ENCODE data around the gene PDE1C. TPM values are rescaled to one million over a fixed set of nuclear protein-coding genes. Genes with fewer than 3 reads are reported as not detected.

PDE1C gene
- total RNA-seq, 1 donor from 2014 or later: 12.2 TPM

DNA sequence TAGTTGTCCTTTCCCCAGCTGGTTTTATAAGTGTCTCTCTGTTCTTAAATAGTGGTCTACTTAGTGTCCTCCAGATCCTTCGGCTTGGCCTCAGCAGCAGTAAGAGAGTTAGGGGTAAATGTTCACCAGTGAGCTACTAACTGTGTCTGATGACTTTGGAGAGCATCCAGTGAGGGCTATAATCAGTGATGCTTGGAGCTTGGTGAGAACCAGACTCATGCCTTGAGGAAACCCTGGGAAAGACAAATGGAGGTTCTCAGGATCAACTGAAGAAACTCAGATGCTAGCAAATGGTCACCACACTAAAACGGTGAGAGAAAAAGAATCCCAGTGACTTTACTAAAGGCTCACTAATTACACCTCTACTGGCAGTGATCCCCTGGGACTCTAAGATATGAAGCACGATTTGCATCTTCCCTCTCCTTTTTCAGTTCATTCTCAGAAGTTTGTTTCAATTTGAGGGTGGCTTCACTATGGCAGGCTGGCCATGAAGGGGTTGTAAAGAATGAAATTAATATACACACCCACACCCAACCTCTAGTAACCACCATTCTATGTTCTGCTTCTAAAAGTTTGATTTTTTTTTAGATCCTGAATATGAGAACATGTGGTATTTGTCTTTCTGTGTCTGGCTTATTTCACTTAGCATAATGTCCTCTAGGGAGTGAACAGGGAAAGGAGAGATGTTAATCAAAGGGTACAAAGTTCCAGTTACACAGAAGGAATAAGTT, 177.9 kb downstream of the PDE1C start:
- no peak for DNase-seq (ENCODE audit: low spot score)

DNA sequence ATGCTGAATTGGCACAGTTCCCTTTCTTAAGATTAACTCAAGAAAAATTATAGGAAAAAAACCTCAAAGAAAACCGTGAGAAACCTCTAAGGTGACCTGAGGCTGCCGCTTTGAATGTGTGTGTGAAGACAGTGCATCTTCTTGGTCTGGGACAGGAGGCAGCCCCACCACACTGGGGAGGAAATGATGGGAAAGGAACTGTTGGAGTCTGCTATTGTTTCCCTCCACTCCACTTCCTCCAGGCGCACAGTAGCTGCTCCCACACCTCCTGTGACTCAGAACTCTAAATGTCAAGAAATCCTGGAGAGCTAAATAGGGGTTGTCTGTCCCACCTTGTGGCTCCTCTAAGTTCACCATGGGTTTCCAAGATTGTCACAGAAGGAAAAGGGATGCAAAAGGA, 179.4 kb downstream of the PDE1C start:
- DNase-seq (ENCODE audit: low spot score): no peak

DNA sequence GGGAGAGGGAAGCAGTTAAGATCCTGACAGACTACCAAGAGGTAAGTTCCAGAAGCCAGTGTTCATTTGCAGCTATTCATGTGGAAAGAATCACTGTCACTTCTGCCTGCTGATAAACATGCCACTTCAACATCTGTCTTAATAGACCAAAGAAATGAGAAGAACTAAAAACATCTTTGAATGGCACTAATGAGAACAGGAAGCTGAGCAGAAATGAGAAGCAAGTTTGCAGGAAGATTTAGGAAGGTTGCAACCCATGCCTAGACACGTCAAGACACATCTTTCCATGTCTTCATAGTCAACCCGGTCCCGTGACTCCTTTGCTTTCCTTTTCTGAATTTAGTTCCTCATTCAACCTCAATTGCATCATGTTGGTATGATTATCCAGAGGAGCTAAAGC, 180.0 kb downstream of the PDE1C start:
- DNase-seq (ENCODE audit: low spot score): no peak

DNA sequence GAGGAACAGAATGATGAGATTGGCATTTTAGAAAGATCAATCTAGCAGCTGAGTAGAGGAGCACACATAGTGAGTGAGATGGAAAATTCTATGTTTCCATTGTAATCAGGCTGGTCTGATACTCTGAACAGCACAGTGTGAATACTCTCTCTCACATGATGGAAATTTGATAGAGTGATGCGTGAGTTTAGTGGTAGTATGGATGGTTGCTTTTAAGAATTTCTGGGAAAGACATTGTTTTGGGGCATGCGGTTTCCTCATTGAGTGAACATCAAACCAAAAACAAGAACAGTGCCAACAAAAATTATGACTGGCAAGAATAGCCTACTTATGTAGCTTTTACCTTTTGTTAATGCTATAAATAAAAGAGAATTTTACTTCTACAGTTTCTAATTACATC, 183.2 kb downstream of the PDE1C start:
- DNase-seq (ENCODE audit: low spot score): no peak

DNA sequence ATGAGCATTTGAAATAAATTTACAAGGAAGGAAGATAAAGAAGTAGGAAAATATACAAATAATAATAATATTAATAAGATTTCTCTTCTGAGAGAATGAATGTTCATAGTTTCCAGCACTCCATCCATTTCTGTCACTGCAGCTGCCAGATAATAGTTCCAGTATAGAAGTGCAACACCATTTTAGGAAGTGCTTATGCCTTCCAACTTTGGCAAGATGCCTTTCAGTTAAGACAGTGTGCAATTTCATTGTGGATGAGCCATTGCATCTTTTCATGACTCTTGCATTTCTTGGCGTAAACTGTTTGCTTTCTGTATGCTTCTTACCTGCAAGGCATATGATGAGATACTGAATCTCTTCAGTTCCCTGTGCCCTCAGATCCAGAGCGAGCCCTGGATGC, 185.0 kb downstream of the PDE1C start:
- no peak for DNase-seq (ENCODE audit: low spot score)

DNA sequence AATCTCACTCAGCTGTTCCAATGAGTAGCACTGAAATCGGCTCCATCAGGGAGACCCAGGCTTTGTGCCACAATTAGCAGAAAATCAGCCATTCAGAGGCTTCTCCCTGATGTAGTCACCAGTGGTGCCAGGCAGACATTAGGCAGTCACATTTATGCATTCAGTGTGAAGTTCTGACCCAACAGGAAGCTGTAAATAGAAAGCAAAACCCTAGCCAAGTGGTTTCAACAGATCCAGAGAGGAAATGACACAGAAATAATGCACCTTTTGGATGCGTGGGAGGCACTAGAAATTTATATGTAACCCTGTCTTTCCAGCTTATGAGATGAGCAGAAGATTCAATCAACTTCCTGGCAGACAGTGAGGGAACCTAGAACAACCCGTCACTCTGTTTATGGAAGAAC, 186.4 kb downstream of the PDE1C start:
- no peak for DNase-seq (ENCODE audit: low spot score)

DNA sequence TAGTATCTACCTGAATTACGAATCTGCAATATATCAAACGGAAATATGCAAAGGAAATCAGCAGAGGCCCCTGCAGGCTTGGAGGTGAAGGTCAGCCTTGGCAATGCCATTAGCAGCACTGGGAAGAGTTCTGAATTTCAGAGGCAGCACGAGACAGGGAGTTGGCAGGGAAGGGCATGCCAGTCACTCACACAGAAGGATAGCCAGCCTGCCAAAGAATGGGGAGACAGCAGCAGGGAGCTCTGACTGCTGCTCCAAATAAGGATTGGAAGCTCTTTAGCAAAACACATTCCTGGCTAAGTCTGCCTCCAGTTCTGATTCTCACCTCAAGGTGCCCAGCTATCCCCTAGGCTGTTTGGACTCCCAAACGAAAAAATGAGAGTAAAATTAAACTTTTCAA, 188.0 kb downstream of the PDE1C start:
- DNase-seq (ENCODE audit: low spot score): no peak

DNA sequence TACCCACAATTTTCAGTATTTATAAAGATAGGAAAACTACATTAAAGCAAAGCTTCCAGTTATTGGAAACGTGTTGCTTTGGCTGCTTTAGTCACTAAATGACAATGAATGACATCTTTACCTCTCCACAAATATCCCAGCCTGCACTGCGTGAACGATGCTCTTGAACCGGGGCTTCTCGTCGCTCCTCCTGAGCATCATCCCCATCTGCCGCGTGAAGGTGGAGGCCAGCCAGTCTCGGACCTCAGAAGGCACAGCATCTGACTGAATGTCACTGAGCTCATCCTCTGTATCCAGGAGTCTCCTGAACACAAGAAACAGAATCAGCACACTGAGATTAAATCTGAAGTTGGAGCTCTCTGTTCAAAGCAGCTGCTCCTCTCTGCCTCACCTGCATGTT, 191.3 kb downstream of the PDE1C start:
- DNase-seq (ENCODE audit: low spot score): no peak

DNA sequence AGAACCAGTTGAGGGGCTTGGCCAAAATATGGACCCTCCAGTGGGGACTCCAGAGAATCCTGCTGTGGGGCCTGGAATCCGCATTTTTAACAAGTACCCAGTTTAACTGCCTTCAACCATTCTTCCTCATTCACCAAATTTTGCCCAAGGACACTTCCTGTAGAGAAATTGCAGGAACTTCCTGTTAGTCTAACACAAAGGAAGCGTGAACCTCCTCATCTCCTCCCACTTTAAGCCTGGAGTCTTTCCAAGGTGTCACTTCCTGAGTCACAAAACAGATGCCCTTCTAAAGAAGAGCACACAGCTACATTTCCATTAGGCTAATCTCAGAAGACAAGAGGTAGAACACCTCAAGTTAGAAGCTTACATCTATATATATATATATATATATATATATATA, 194.8 kb downstream of the PDE1C start:
- DNase-seq (ENCODE audit: low spot score): no peak

DNA sequence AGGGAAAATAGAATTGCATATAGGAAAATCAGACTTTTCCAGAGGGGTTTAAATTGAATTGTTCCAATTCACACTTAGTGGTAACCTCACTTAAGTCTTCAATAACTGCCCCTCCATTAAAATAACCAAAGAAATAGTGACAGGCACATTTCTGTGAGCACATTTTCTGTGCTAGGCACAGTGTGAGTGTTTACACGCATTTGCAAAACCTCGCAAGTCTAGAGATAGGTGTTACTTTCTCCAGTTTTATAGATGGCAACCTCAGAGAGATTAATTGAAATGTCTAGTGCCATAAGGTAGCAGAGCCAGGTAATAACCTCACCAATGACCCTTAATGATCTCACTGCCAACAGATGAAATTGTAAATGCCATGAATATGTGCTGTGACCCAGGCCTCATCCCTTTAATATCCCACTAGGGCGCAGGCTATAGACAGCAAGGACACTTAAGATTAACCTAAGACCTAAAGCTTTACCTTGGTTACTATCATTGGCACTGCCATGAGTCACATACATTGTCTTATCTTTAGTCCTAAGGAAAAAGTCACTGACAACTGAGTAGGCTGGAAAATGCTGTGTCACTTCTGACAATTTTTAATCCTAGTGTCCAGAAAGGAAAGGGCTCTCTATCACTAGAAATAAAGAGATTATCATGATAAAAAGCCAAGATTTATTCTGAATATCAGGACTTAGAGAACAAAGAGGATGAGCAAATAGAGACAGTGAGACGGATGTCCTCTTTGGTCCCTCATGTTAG, 195.4 kb downstream of the PDE1C start:
- DNase-seq (ENCODE audit: low spot score): no peak

DNA sequence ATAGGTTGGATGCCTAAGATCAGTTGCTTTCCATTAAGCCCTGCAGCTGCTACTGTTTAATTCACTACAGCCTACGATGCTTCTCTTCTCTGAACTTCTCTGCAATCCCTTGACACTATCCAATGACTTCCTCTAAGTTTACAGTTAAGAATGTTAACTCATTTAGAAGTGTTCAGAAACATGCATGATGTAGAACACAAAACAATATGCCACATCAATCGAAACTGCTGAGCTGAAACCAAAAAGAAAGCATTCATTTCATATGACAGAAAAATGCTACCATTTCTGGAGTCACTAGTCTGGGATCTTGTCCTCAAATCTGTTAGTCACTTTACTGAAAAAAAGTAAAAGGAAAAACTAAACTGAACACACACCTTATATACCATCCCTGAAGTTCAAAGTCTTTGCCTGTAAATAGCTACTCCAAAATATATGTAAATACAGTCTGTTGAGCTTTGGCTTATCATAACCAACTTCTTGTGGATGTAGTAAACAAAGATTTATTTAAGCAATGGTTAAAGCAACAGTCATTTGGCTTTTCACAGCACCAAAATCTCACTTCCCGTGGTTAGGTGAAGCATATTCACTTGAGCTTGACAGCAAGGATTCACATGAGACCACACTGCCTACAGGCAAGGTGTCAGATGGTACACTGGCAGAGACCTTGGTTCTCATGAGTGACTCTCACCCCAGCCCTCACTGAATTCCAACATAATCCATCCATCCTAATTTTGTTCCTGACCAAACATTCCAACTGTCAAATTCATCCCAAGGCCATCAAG, 196.2 kb downstream of the PDE1C start:
- DNase-seq (ENCODE audit: low spot score): no peak

DNA sequence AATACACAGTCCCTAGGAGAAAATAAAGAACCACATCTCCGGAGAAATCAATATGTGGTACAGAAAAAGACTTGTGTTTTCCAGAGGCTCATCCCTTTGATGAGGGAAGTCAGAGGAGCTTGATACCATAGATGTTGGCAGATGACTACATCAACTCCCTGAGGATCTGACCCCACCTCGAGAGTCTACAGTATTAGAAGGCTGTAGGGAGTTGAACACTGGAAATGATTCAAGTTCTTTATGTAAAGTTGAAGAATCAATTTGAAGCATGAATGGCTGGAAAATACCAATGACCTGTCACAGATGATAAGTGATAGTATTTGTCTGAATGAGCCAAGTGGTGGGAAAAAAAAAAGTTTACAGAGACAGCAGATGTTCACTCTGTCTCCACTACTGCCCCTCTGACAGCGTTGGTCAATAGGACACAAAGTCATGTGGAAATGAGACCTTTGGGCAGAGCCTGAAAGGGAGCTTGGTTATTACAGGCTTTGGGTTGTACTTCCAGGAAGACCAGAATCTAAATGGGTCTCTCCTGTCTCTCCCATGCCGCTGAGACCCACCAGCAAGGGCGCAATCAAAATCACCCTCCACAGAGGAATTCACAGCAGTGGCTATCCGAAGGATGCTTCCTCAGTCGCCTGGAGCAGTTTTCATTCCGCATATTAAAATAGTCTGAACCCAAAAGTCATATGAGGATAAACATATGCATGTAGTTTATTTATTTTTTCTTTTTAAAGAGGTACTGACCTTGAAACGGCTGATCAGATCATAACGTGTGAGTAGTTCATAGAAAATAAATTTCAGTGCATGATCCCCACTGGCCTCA, 197.4 kb downstream of the PDE1C start:
- no peak for DNase-seq (ENCODE audit: low spot score)

DNA sequence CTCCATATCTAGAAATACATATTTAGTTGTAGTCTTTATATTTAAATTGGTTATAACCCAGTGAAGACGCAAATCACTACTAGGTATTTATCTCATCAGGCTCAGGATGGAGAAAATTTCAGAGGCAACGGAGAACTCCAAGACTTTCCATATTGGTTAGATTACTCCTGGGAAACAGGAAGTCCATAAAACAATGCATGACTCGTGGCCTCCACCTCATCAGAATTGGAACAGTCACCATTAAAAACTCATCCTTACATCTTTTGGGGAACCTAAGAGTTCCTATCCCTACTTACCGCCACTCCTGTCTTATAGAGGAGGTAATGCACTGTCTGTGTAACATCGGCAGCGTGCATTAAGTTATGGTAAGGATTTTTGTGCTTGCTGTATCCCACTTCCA, 205.6 kb downstream of the PDE1C start:
- no peak for DNase-seq (ENCODE audit: low spot score)

DNA sequence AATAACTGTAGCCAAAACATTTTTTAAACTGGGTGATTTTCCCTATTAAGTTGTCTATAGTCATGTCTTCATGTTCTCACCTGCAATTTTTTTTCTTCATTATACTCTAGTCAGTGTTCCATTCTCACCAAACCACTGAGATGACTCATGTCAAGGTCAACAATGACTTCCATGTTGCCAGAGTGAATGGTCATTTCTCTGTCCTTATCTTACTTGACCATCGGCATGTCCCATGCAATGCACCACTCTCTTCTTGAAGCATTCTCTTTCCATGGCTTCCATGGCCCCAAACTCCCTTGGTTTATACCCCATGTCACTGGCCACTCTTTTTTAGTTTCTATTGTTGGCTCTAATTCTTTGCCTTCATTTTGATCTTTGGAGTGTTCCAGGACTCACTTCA, 209.3 kb downstream of the PDE1C start:
- DNase-seq (ENCODE audit: low spot score): no peak

DNA sequence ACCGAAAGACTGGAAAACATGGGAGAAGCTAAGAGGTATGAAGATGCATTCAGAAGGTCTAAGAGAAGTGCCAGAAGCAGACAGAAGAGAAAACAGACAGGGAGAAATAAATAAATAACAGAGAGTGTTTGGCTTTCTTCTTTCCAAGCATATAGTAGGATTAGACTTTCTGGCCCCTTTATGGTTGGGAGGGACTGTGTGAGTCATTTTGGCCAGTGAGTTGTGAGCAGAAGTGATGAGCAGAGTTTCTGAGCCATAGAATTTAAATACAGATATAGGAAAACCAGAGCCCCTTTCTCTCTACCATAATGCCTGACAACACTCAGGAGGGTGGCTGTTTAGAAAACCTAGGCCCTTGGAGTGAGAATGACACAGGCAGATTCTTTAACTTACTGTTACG, 212.2 kb downstream of the PDE1C start:
- no peak for DNase-seq (ENCODE audit: low spot score)

DNA sequence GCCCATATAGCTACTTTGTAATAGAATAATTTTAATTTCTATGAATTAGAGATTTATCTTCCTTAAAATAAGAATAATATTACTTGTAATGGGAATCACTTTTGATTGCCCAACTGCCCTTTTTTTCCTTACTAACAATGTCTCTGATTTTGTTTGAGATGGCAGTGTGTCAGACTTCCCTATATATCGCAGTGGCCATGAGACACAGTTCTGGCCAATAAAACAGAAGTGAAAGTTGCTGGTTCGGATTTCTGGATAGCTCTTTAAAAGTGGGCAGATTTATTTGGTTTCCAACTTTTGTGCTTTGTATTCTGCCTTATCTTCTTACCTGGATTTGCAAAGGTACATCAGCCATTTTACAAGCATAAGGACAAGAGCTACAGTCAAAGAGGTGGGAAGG, 213.0 kb downstream of the PDE1C start:
- no peak for DNase-seq (ENCODE audit: low spot score)

DNA sequence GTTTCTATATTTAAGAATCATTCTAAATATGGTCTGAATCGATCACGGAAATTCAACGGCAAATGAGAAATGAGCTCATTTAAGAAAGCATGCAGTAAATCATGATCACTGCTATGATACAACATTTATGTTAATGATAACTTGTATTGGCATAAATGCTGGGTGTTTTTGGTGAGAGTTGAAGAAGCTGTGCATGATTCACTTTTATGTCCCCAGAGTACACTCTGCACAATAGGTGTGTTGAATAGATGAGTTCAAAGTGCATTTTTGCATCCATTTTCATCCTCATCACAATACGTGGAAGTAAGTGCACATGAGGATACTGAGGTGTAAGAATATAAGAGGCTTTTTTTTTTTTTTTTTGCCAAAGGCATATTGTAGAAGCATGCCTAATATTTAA, 213.9 kb downstream of the PDE1C start:
- no peak for DNase-seq (ENCODE audit: low spot score)

DNA sequence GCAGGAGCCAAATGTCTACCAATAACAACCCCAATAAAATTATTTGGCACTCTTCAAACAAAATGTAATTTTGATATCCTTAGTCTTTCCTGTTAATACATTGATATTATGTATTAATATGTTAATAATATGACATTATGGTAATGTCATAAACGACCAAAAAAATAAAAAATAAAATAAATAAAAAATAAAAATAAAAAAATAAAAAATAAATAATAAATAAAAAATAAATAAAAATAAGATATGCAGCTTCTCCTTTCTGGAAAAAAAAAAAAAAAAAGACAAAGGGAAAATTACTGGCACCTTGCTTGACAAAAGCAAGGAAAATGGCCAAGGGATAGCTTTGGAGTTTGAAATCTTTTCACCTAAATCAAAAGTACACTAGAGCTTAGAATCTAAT, 214.7 kb downstream of the PDE1C start:
- no peak for DNase-seq (ENCODE audit: low spot score)

DNA sequence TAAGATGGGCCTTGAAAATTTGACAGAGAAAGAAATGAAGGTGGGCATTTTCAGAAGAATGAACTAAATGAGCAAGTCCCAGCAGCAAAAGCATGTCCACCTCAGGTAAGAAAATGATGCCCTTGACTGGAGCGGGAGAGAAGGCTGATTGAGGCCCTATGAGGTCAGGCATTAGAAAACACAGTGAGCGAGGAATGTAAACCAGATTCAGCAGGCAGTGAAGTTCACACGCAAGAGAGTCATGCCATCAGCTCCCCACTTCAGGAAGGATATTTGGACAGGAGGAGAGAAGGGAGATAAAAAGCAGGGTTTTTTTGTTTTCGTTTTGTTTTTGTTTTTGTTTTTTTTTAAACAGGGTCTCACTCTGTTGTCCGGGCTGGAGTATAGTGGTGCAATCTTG, 216.8 kb downstream of the PDE1C start:
- DNase-seq (ENCODE audit: low spot score): no peak

DNA sequence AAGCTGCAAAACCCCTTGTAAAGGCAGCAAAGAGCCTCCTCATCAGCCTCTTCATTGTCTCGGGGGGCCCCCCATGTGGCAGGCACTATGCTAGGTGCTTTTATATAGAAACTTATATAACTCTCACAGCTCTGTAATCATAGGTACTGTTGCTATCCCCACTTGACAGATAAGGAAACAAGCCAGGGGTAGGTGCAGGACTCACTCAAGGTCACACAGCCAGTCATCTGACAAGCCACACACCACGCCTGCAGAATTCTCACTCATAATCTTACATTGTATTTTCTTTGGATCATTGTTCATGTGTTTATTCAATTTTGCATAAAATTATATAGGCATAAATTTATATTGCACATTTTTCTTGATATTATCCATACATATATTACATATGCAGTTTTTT, 217.7 kb downstream of the PDE1C start:
- no peak for DNase-seq (ENCODE audit: low spot score)

DNA sequence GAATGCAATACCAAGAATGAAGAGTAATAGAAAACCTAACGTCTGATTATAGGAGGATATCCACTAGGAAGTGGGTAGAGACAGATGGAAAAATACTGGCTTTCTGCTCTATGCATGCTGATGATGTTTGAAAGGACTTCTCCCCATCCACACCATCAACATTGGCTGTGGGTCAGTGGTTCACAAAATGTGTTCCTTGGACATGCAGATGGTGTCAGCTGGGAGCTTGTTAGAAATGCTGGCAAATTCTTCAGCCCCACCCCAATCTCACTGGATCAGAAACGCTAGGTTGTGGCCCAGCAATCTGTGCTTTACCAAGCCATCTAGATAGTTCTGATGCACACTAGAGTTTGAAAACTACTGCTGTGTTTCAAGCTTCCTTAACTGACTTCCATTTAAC, 219.1 kb downstream of the PDE1C start:
- no peak for DNase-seq (ENCODE audit: low spot score)

DNA sequence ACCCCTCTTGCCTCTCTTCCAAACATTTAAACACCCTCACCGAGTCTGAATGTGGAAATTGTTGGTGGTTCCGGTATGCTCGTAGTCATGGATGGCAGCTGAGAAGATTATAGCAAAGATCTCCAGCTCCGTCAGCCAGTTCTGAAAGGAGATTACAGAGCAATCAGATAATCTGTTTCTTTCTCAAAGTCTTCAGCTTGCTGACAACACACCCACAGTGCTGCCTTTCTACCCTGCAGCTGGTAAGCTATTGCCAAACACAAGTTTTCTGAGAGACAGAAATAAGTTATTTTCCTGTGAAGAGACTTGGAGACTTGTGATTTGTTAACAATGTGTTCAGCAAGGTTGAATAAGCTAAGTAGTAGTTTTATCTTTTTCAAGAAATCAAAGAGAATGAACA, 219.6 kb downstream of the PDE1C start:
- no peak for DNase-seq (ENCODE audit: low spot score)
